Fibroblast of lung (primary cell): ENCODE data around the gene GMNN. TPM values are rescaled to one million over a fixed set of nuclear protein-coding genes. Genes with fewer than 3 reads are reported as not detected.

Experiments used
- DNase-seq, 2 donors: peaks; one replicate each; pipeline versions ENCODE4 v3.0.0 to v3.0.0-alpha.2; 2010; ENCODE audit warnings: low read depth in 2 of 2
- H2AFZ ChIP-seq: 2 replicates; pipeline ENCODE4 v1.5.1; 2012; ENCODE audit warnings: low read length, control low read depth, inconsistent platforms
- H3K27ac ChIP-seq: 2 replicates; pipeline ENCODE4 v1.5.1; 2011; ENCODE audit warnings: low read length, control low read depth; ENCODE audit not compliant: insufficient read depth
- H3K27me3 ChIP-seq: 2 replicates; pipeline ENCODE4 v1.5.1; 2011; ENCODE audit warnings: mild to moderate bottlenecking, low read length; ENCODE audit not compliant: control insufficient read depth, insufficient read depth
- H3K36me3 ChIP-seq: 2 replicates; pipeline ENCODE4 v1.5.1; 2011; ENCODE audit warnings: low read length; ENCODE audit not compliant: control insufficient read depth, insufficient read depth
- H3K4me1 ChIP-seq: 2 replicates; pipeline ENCODE4 v1.5.1; 2011; ENCODE audit warnings: low read length; ENCODE audit not compliant: control insufficient read depth, insufficient read depth; ENCODE audit errors: extremely low read depth
- H3K4me2 ChIP-seq: 2 replicates; pipeline ENCODE4 v1.5.1; 2011; ENCODE audit warnings: low read length, control low read depth; ENCODE audit not compliant: insufficient read depth; ENCODE audit errors: extremely low read depth
- H3K4me3 ChIP-seq, 4 experiments: fragments of 200-600 bp in 1 of 4; sonication (generic) in 1 of 4; replicated peaks in 1 of 4; 2 replicates each; pipeline ENCODE4 v1.5.1; 2011 to 2016; ENCODE audit warnings: low read length in 4 of 4, low read depth in 3 of 4, mild to moderate bottlenecking in 3 of 4, control low read depth in 2 of 4, inconsistent platforms in 1 of 4, mixed read lengths in 1 of 4; ENCODE audit not compliant: insufficient read depth in 1 of 4; ENCODE audit errors: control extremely low read depth in 1 of 4
- H3K79me2 ChIP-seq: 2 replicates; pipeline ENCODE4 v1.5.1; 2012; ENCODE audit warnings: mild to moderate bottlenecking, low read length, inconsistent platforms; ENCODE audit not compliant: control insufficient read depth, insufficient read depth
- H3K9ac ChIP-seq: 2 replicates; pipeline ENCODE4 v1.5.1; 2011; ENCODE audit warnings: mild to moderate bottlenecking, low read length, control low read depth; ENCODE audit not compliant: insufficient read depth
- H3K9me3 ChIP-seq: 2 replicates; pipeline ENCODE4 v1.5.1; 2012; ENCODE audit warnings: low read depth, low read length; ENCODE audit not compliant: control insufficient read depth, insufficient read depth
- H4K20me1 ChIP-seq: 2 replicates; pipeline ENCODE4 v1.5.1; 2011; ENCODE audit warnings: low read length; ENCODE audit not compliant: control insufficient read depth, insufficient read depth; ENCODE audit errors: extremely low read depth
- CTCF ChIP-seq, 2 donors: IDR thresholded peaks in 1 of 2; conservative IDR thresholded peaks in 1 of 2; 1 replicate in 1 of 2; 2 replicates in 1 of 2; pipeline ENCODE4 v1.5.1; 2011 to 2012; ENCODE audit warnings: low read length in 2 of 2, control low read depth in 1 of 2, inconsistent platforms in 1 of 2, low read depth in 1 of 2, mild to moderate bottlenecking in 1 of 2
- EZH2 ChIP-seq: IDR thresholded peaks from 2 replicates; pipeline ENCODE4 v1.5.1; 2012; ENCODE audit warnings: low read length, control low read depth, mild to moderate bottlenecking; ENCODE audit errors: missing control alignments
- polyA plus RNA-seq, 2 donors: library from polyadenylated mRNA; depleted of rRNA in 1 of 2; stranded (reverse) in 1 of 2; unstranded in 1 of 2; fragments of >200 nt; gene quantifications; 2 replicates each; pipeline ENCODE4 v1.2.1, GENCODE V29; 2011 to 2012; ENCODE audit warnings: missing spikeins in 1 of 2
- total RNA-seq: library from RNA; depleted of rRNA; stranded (reverse); fragments of >200 nt; gene quantifications from 2 replicates; pipeline ENCODE4 v1.2.1, GENCODE V29; 2014

GMNN gene
- total and polyA plus RNA-seq, 2 donors (not counting 1 experiment from before 2014, with no cell fraction given), result 12.9 to 18.9 TPM

GRCh38 chr6:24755279-24755678, 19.5 kb upstream of the GMNN start:
- no peak for DNase-seq
- Histone ChIP-seq H2AFZ (no peak overlapping the region), H3K27ac (no peak overlapping the region)

GRCh38 chr6:24757611-24758010, 17.1 kb upstream of the GMNN start:
- Histone ChIP-seq H3K9ac (no peak overlapping the region), H3K4me1 (no peaks in the 10 kb centered on the region), H2AFZ (no peak overlapping the region), H3K9me3 (no peaks in the 10 kb centered on the region), H3K4me3 (no peak overlapping the region), H3K27ac (no peak overlapping the region), H3K4me2 (no peak overlapping the region), H3K27me3 (no peaks in the 10 kb centered on the region), H4K20me1 (no peaks in the 10 kb centered on the region), H3K36me3 (no peaks in the 10 kb centered on the region), H3K79me2 (no peaks in the 10 kb centered on the region)
- DNase-seq, result no peak
- TF ChIP-seq CTCF (conservative IDR thresholded peaks at IDR 0.05 in 1 of 2, IDR thresholded peaks at IDR 0.05 in 1 of 2; ENCODE audit: low read depth in 1 of 2, low read length in 2 of 2), result no peak
- no peak for TF ChIP-seq EZH2

More at GRCh38 chr6:24755279-24755678, 19.5 kb upstream of the GMNN start:
- Histone ChIP-seq H3K36me3 (no peaks in the 10 kb centered on the region), H3K4me3 (no peak overlapping the region), H3K4me2 (no peak overlapping the region), H3K4me1 (no peaks in the 10 kb centered on the region), H3K27me3 (no peaks in the 10 kb centered on the region), H3K9ac (no peak overlapping the region), H3K9me3 (no peaks in the 10 kb centered on the region), H3K79me2 (no peaks in the 10 kb centered on the region), H4K20me1 (no peaks in the 10 kb centered on the region)
- TF ChIP-seq CTCF (conservative IDR thresholded peaks at IDR 0.05 in 1 of 2, IDR thresholded peaks at IDR 0.05 in 1 of 2; ENCODE audit: low read depth in 1 of 2, low read length in 2 of 2) (no peak), EZH2 (no peak)

- H3K27ac ChIP-seq, result no peak overlapping the region
- no peaks in the 10 kb centered on the region for H4K20me1 ChIP-seq
- H2AFZ ChIP-seq, result no peak overlapping the region
- no peaks in the 10 kb centered on the region for H3K36me3 ChIP-seq
- H3K4me2 ChIP-seq, result no peak overlapping the region
- H3K4me3 ChIP-seq, result no peak overlapping the region
- no peaks in the 10 kb centered on the region for H3K9me3 ChIP-seq
- no peak overlapping the region for H3K9ac ChIP-seq
- TF ChIP-seq CTCF (conservative IDR thresholded peaks at IDR 0.05 in 1 of 2, IDR thresholded peaks at IDR 0.05 in 1 of 2; ENCODE audit: low read depth in 1 of 2, low read length in 2 of 2), result no peak
- no peak for TF ChIP-seq EZH2
- H3K79me2 ChIP-seq, result no peaks in the 10 kb centered on the region
- H3K4me1 ChIP-seq, result no peaks in the 10 kb centered on the region
- no peaks in the 10 kb centered on the region for H3K27me3 ChIP-seq
- no peak for DNase-seq
Measured at GRCh38 chr6:24759718-24760117, 15.0 kb upstream of the GMNN start.
